GM21786 (cell line): Measurements from ENCODE around the gene CARNS1.

Experiments used
- ATAC-seq: cut with Tn5 transposase; IDR thresholded peaks from one replicate; pipeline ENCODE4 v1.9.1; 2021; ENCODE audit not compliant: unreplicated experiment

CARNS1 gene

GRCh38 chr11:67375320-67376055 is 40.0 kb upstream of the CARNS1 start:
- ATAC-seq, result no peak

- no peak for ATAC-seq
Observed at GRCh38 chr11:67376063-67376820, 39.2 kb upstream of the CARNS1 start.

GRCh38 chr11:67376873-67377808 is 38.3 kb upstream of the CARNS1 start:
- ATAC-seq, result no peak

DNA sequence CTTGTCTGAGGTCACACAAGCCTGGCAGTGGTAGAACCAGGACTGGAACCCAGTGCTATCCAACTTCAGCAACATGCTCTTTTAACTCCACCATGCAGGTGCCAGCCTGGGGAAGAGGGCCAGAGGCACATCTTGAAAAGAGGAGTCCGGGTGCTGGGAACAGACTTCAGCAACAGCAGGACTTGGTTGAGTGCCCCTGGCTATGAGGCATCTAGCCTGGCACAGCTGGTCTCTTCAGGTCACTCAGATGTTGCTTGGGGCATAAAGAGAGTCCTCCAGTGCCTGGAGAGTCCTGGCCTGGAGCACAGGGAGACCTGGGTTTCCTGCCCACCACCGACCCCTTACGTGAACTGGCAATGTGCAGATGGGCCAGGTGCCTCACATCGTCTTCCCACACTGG is 36.9 kb upstream of the CARNS1 start:
- no peak for ATAC-seq

DNA sequence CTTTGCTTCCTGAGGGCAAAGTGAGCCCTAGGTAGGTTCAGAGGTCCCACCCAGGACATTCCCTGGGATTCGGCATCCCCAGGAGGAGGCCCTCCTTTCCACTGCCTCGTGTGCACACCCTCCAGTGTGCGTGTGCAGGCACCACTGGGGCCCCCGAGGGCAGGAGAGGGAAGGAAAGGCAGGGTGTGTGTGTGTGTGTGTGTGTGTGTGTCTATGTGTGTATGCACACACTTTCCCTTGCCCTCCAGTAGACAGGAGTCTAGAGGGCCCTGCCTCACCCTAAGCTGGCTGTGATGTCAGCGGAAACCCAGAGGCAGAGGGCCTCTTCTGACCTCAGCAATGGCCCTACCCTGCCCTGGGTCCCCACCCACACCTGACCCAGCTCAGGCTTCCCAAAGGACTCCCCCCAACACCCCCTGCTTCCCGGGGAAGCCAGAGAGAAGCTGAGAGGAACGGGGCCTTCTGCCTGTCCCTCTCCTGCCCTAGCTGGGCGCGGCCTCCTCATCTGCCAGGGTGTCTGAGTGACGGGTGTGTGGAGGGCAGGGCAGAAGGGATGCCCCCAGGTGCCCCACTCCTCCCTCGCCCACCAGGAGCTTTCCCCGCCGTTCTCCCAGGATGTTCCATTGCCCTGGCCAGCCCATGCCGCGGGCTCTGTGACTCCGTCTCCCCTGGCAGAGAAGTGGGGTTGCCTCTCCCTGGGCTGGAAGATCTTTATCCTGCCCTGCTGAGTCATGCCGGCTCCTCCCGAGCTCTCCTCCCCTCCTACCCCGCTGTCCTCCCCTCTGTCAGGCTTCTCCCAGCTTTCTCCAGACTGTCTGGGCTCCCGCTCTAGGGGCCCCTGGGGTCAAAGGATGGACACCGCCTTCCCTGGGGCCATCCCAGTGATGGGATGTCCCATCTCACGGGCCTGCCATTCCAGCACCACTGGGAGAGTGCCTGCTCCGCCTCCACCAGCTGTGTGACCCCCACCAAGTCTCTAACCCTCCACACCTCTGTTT is 36.1 kb upstream of the CARNS1 start:
- ATAC-seq, result no peak

GRCh38 chr11:67381244-67381972 is 34.1 kb upstream of the CARNS1 start:
- no peak for ATAC-seq

DNA sequence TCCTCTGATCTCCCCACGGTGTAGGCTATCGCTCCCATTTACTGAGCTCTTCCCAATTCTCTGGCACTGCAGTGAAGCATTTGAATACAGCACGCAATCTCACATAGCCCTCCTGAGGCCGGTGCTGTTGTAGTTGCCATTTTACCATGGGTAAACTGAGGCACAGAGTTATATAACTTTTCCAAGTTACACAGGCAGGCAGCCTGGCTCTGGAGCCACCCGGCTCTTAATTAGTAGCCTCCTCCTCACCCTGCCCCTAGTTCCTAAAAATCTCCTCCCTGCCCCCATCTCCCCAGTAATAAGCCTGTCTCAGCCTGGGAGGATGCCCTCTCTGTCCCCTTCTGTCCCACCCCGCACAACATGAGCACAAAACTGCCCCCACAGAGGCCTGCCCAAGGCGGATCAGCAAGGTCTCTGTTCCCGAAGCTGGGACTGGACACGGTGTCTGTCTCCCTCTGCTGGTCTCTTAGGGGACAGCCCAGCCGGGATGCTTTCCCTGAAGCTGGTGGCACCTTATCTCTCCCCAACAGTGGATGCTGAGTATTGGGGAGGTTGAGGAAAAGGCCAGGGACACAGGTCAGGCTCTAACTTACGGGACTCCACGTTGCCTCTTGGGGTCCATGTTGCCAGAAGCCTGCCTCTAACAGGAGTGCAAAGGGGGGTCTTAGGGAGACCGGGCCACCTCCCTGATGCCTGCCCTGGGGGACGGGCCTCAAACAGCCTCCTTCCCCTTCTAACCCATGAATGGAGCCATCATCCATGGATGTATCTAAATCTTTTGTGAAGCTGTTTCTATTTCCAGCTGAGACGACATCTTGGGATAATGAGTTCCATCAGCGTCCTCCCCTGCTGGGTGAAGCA is 33.0 kb upstream of the CARNS1 start:
- ATAC-seq, result peak; percentile 50

- no peak for ATAC-seq
Observed at GRCh38 chr11:67384851-67385366, 30.6 kb upstream of the CARNS1 start.

DNA sequence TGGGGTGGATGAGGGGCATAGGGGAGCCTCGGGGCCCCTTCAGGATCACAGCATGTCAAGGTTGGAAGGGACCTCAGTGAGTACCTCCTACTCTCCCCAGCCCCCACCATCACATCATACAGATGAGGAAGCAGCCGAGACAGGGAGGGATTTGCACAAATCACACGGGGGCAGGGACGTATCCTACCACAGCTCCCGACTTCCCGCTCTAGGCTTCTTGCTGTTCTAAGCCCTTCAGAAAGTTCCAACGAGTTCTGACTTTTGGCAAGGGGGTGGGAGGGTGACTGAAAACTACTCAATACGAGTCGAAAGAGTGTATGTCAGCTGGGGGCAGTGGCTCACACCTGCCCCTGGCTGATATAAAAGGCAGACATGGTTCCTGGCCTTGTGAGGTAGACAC is 28.4 kb upstream of the CARNS1 start:
- no peak for ATAC-seq

DNA sequence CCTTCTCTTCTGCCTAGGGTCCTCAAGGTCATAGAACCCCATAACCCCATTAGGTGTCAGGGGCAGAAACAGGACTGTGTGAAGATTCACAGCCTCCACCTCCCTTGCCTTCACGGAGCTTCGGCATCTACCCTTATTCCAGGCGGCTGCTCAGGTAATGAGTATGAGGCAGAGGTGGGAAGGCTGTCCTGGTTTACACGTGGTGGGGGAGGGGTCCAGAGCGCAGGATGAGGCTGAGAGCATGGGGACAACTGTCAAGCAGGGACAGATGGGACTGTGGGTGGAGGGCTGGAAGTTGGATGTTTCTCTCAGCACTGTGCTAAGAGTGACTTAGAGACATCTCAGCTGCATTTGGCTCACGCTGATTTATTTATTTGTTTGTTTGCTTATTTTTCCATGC is 28.0 kb upstream of the CARNS1 start:
- no peak for ATAC-seq

DNA sequence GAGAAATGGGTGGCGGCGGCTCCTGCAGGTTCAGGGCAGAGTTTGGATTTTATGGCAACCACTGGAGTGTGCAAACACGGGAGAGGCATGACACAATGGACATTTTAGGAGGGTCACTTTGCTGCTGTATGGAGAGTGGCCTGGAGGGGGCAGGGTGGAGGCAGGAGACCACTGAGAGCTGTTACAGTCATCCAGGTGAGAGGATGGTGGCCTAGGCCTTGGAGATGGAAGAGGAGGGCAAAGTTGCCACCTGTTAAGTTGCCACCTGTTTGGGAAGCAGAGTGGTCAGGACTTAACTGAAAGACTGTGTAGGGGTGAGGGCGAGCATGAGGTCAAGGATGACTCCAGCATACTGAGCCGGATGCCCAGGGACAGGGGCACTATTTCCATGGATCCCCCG is 26.0 kb upstream of the CARNS1 start:
- no peak for ATAC-seq

DNA sequence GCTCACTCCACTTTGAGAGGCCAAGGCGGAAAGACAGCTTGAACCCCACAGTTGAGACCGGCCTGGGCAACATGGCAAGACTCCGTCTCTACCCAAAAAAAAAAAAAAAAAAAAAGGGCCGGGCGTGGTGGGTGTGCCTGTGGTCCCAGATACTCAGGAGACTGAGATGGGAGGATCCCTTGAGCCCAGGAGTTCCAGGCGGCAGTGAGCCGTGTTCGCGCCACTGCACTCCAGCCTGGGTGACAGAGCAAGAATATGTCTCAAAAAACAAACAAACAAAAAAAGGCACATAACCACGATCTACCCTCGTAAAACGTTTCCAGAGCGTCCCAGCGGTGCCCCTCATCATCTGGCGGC is 24.6 kb upstream of the CARNS1 start:
- ATAC-seq, result no peak

DNA sequence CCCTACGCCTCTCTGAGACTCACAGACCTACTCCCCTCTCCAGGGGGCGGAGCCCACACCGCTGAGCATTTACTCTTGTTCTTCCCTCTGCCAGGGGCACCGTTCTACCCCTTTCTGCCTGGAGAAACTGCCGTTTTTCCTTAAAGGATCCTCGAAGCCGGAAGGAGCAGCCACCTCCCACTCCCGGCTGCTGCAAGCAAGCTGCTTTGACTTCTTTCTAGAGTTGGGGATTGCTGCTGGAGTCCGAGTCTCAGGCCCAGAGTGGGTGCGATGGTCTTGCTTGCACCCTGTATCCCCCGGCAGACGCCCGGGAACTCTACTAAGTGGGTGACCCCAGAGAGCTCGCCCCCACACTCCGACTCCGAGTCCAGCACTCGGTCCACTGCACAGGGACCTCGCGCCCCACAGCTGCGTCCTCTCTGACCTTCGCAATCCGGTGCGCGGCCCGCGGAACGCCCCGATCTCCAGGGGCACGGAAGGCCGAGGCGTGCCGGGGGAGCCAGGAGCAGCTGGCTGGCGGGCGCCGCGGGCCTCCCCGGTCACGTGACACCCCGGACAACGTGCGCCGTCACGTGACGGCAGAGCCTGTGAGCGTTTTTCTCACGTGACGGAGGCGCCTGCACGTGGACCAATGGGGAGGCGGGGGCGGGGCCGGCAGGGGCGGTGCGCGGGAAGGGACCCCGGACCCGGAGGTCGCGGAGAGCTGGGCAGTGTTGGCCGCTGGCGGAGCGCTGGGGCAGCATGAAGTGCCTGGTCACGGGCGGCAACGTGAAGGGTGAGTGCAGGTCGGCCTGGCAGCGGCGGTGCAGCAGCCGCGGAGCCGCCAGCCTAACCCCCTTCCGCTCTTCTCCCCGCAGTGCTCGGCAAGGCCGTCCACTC is 23.9 kb upstream of the CARNS1 start, which contains the start of gene RAD9A:
Gene RAD9A (plus strand): TSS at position 683 of the 879 bp plus-strand sequence. CDS start 59 bp downstream, at position 742.
- ATAC-seq, result peak; percentile 56

- no peak for ATAC-seq
Observed at GRCh38 chr11:67392183-67392715, 23.2 kb upstream of the CARNS1 start.

GRCh38 chr11:67393437-67393836 is 22.0 kb upstream of the CARNS1 start:
- ATAC-seq, result no peak

DNA sequence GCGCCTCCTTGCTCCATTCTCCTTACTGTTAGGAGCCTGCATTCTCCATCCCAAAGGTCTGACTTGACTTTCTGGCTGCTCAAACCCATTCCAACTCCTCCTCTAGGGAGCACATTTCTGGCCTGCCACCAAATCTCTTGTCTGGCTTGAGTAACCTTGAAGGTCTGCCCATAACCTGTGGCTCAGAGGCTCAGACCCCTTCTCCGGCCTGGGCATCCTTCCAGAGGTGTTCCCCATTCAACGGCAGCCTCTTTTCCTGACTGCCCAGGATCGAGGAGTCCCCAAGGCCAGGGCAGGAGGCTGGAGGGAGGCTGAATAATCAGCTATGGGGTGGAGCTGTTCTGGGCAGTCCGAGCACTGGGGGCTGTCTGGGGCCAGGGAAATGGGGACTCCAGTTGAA is 21.5 kb upstream of the CARNS1 start:
- no peak for ATAC-seq
